Measurements from ENCODE around the gene SLC24A3.

- TF ChIP-seq FOXM1 (IDR thresholded peaks at IDR 0.05; ENCODE audit: borderline replicate concordance) = no peak
- TF ChIP-seq HDGF (IDR thresholded peaks at IDR 0.05; ENCODE audit: borderline replicate concordance) = no peak
- TF ChIP-seq ARNT (IDR thresholded peaks at IDR 0.05) = no peak
- no peak for TF ChIP-seq ELF4 (IDR thresholded peaks at IDR 0.05)
- TF ChIP-seq SP1 (IDR thresholded peaks at IDR 0.05) = no peak
- TF ChIP-seq SUZ12 (IDR thresholded peaks at IDR 0.05) = no peak
- no peak for TF ChIP-seq PKNOX1 (IDR thresholded peaks at IDR 0.05)
- no peak for TF ChIP-seq FOXA1 (IDR thresholded peaks at IDR 0.05)
- TF ChIP-seq BHLHE40 (IDR thresholded peaks at IDR 0.05; ENCODE audit: borderline replicate concordance) = no peak
- TF ChIP-seq ZNF384 (IDR thresholded peaks at IDR 0.05) = no peak
- no peak for TF ChIP-seq TARDBP (IDR thresholded peaks at IDR 0.05)
- no peak for TF ChIP-seq FOXK2 (IDR thresholded peaks at IDR 0.05)
- no peak for TF ChIP-seq L3MBTL2 (conservative IDR thresholded peaks at IDR 0.05)
- TF ChIP-seq NFRKB (IDR thresholded peaks at IDR 0.05) = no peak
Measured at GRCh38 chr20:19426356-19426755, 213.9 kb downstream of the SLC24A3 start.
